Measurements from ENCODE around the gene SPTSSA.

DNA sequence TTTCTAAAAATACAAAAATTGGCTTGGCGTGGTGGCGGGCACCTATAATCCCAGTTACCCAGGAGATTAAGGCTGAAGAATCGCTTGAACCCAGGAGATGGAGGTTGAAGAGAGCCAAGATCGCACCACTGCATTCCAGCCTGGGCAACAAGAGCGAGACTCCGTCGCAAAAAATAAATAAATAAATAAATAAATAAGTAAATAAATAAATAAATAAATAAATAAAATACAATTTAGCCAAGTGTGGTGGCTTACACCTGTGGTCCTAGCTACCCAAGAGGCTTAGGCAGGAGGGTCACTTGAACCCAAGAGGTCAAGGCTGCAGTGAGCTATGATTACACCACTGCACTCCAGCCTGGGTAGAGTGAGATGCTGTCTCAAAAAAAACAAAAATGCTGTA, 26.5 kb upstream of the SPTSSA start:
- TF ChIP-seq CTCF (IDR thresholded peaks at IDR 0.05; ENCODE audit: low read depth, low read length) (no peak), EZH2phosphoT487 (IDR thresholded peaks at IDR 0.05; ENCODE audit: low read depth) (no peak)

Measured in OCI-LY3 (cell line).